ENCODE measurements around the gene KRTAP10-7.
"Not testable (repeated sequence)": the region's sequence is repeated elsewhere in the genome, so short reads cannot be mapped to it uniquely, and the experiment has no call there.

GRCh38 chr21:44627181-44627822 is 26.9 kb downstream of the KRTAP10-7 start:
- not testable (repeated sequence) for TF ChIP-seq CTCF, POLR2A (IDR thresholded peaks at IDR 0.05)
